Natural killer cell (primary cell): ENCODE results near the gene FAM3C. TPM values are rescaled to one million over a fixed set of nuclear protein-coding genes. Genes with fewer than 3 reads are reported as not detected.

Experiments
- ATAC-seq, 3 donors: fragments of 150-1000 bp in 2 of 3; fragments of 200-7000 bp in 1 of 3; cut with Tn5 transposase; 1 replicate in 1 of 3; 2 replicates in 2 of 3; pipeline ENCODE4 v1.10.0; 2021; ENCODE audit warnings: mild to moderate bottlenecking in 2 of 3, moderate library complexity in 2 of 3
- DNase-seq, 2 donors: peaks; one replicate each; pipeline versions ENCODE4 v3.0.0 to v3.0.0-alpha.2; 2013 to 2021; ENCODE audit warnings: mixed read lengths in 1 of 2
- H3K27ac ChIP-seq: one replicate; pipeline ENCODE4 v1.5.1; 2013; ENCODE audit warnings: mild to moderate bottlenecking, low read length
- H3K27me3 ChIP-seq: one replicate; pipeline ENCODE4 v1.6.1; 2013; ENCODE audit warnings: low read length; ENCODE audit not compliant: control insufficient read depth, insufficient read depth
- H3K36me3 ChIP-seq: one replicate; pipeline ENCODE4 v1.6.1; 2013; ENCODE audit warnings: low read length; ENCODE audit not compliant: control insufficient read depth, insufficient read depth
- H3K4me1 ChIP-seq: one replicate; pipeline ENCODE4 v1.6.1; 2013; ENCODE audit warnings: low read length; ENCODE audit not compliant: control insufficient read depth, insufficient read depth
- H3K4me3 ChIP-seq: one replicate; pipeline ENCODE4 v1.5.1; 2013; ENCODE audit warnings: low read length
- H3K9me3 ChIP-seq: one replicate; pipeline ENCODE4 v1.6.1; 2013; ENCODE audit warnings: low read length; ENCODE audit not compliant: control insufficient read depth, insufficient read depth
- H3K27ac Mint-ChIP-seq, 2 donors: one replicate each; pipeline ENCODE4 v1.8.0; 2022; ENCODE audit warnings: mild to moderate bottlenecking in 2 of 2, mixed read lengths in 2 of 2, moderate library complexity in 1 of 2
- H3K27me3 Mint-ChIP-seq, 2 donors: one replicate each; pipeline ENCODE4 v1.8.0; 2022; ENCODE audit warnings: low read depth in 2 of 2, mixed read lengths in 2 of 2
- H3K36me3 Mint-ChIP-seq: one replicate; pipeline ENCODE4 v1.8.0; 2022; ENCODE audit warnings: mixed read lengths
- H3K4me1 Mint-ChIP-seq, 2 donors: one replicate each; pipeline ENCODE4 v1.8.0; 2022; ENCODE audit warnings: mixed read lengths in 2 of 2
- H3K4me3 Mint-ChIP-seq: one replicate; pipeline ENCODE4 v1.8.0; 2022; ENCODE audit warnings: mild to moderate bottlenecking, moderate library complexity, mixed read lengths
- H3K9me3 Mint-ChIP-seq, 2 donors: one replicate each; pipeline ENCODE4 v1.8.0; 2022; ENCODE audit warnings: mixed read lengths in 2 of 2
- WGBS: methylation state at CpG from one replicate; pipeline ENCODE4 v1.1.7; 2013; ENCODE audit warnings: missing lambda C conversion rate; ENCODE audit not compliant: insufficient coverage; 5-methylcytosine and 5-hydroxymethylcytosine counted together
- intact Hi-C: fragments of 100-400 bp; cut with micrococcal nuclease; formaldehyde crosslinking; loops from one replicate; pipeline ENCODE4 v1.14.2; 2022
- total RNA-seq, 4 donors: library from RNA; stranded (reverse); fragments of 120-200 nt in 1 of 4; gene quantifications; one replicate each; pipeline versions ENCODE4 v1.2.3 to v1.2.4, GENCODE V29; 2013 to 2022
- TF ChIP-seq, protein P1 (sequence below): fragments of 200-600 bp; IDR thresholded peaks from one replicate; pipeline ENCODE4 v1.8.0; 2022; ENCODE audit warnings: antibody characterized with exemption

FAM3C gene
- total RNA-seq, 3 donors from 2014 or later (not counting 1 experiment from before 2014, with no cell fraction given): 24.3 to 42.1 (median 37.0) TPM

DNA sequence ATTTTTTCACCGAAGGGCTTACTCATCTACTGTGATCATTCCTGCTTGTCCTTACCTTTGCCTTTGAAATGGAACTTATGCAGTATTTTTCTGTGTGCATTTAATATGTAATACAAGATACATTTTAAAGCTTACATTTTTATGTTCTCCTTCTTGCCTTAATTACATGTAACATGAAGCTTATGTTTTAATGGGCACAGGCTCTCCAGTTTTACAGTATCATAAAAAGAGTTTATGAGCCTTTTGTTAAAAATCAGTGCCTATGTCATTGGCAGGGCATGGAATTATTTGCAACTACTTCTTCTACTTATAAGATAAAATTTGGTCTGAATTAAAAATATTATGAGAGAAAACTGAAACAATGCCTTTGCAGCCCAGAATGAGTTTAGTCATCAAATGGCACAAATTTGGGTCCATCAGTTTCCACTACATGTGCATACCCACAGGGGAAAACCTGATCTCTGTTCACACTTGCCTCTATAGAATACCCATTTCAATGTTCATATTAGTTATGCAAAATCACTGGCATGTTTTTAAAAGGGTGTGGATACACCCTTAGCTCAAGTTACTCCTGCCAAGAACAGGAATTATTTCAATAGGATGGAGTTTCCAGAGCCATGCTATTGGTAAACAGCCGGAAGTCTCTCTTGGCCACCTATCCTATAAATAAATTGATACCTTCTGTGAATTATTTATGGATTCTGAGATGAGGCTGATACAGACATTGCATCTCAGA is 95.3 kb downstream of the FAM3C start:
- Mint-ChIP-seq H3K36me3 (no peaks in the 10 kb centered on the region), H3K27ac (no peak overlapping the region), H3K9me3 (no peaks in the 10 kb centered on the region), H3K4me1 (no peaks in the 10 kb centered on the region), H3K4me3 (no peak overlapping the region), H3K27me3 (no peaks in the 10 kb centered on the region)
- no peaks in the 10 kb centered on the region for H3K4me1 ChIP-seq
- no peak for DNase-seq
- no CpG with 5 or more reads among the region's 2 CpGs for whole genome bisulfite sequencing
- intact Hi-C loops: no loop called here
- no peak overlapping the region for H3K27ac ChIP-seq
- TF ChIP-seq, protein P1, sequence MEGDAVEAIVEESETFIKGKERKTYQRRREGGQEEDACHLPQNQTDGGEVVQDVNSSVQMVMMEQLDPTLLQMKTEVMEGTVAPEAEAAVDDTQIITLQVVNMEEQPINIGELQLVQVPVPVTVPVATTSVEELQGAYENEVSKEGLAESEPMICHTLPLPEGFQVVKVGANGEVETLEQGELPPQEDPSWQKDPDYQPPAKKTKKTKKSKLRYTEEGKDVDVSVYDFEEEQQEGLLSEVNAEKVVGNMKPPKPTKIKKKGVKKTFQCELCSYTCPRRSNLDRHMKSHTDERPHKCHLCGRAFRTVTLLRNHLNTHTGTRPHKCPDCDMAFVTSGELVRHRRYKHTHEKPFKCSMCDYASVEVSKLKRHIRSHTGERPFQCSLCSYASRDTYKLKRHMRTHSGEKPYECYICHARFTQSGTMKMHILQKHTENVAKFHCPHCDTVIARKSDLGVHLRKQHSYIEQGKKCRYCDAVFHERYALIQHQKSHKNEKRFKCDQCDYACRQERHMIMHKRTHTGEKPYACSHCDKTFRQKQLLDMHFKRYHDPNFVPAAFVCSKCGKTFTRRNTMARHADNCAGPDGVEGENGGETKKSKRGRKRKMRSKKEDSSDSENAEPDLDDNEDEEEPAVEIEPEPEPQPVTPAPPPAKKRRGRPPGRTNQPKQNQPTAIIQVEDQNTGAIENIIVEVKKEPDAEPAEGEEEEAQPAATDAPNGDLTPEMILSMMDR: no peak
- H3K27me3 ChIP-seq: no peaks in the 10 kb centered on the region
- ATAC-seq: no peak
- no peaks in the 10 kb centered on the region for H3K36me3 ChIP-seq
- H3K9me3 ChIP-seq: no peaks in the 10 kb centered on the region
- H3K4me3 ChIP-seq: no peak overlapping the region

Other genes starting within 250 kb of the FAM3C start
- gene WNT16, start 67.3 kb downstream of the FAM3C start, total RNA-seq: not detected